ENCODE results near the gene RPS25.
"Not testable (repeated sequence)": the region's sequence is repeated elsewhere in the genome, so short reads cannot be mapped to it uniquely, and the experiment has no call there.

The RPS25 gene

DNA sequence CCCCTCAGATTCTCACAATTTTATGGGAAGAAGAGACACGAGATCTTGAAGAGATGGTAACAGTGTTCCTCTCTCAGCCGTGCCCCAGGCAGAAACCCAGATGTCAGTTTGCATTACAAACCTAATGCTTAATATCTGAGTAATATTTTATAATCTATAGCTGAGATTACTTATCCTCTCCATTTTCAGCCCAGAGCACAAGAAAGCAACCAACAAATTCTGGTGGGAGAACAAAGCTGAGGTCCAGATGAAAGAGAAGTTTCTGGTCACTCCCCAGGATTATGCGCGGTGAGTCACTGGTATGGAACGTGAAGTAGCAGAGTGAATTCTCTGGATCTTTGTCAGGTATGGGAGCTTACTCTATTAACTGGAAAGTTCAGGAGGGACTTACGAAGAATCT is 19.3 kb downstream of the RPS25 start:
- DNase-seq (ENCODE audit: low read depth, low spot score) = no peak
- TF ChIP-seq, protein P1, sequence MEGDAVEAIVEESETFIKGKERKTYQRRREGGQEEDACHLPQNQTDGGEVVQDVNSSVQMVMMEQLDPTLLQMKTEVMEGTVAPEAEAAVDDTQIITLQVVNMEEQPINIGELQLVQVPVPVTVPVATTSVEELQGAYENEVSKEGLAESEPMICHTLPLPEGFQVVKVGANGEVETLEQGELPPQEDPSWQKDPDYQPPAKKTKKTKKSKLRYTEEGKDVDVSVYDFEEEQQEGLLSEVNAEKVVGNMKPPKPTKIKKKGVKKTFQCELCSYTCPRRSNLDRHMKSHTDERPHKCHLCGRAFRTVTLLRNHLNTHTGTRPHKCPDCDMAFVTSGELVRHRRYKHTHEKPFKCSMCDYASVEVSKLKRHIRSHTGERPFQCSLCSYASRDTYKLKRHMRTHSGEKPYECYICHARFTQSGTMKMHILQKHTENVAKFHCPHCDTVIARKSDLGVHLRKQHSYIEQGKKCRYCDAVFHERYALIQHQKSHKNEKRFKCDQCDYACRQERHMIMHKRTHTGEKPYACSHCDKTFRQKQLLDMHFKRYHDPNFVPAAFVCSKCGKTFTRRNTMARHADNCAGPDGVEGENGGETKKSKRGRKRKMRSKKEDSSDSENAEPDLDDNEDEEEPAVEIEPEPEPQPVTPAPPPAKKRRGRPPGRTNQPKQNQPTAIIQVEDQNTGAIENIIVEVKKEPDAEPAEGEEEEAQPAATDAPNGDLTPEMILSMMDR (IDR thresholded peaks at IDR 0.05; ENCODE audit: insufficient read depth, low read length, missing control alignments) = no peak
- H3K4me3 ChIP-seq (ENCODE audit: low read depth, low read length) = peak overlapping the region; percentile 67
- POLR2A ChIA-PET = interaction anchor here (0.6 to 0.8 kb wide), 2 partner anchors 12 to 20 kb away, joined by 3 read pairs; partner anchors contain the start of gene TRAPPC4
- CTCF ChIA-PET = interaction anchor here (1.1 to 3.5 kb wide), 5 partner anchors 9 to 310 kb away, joined by 3 to 11 read pairs (median 5); no protein-coding TSS in a partner anchor

DNA sequence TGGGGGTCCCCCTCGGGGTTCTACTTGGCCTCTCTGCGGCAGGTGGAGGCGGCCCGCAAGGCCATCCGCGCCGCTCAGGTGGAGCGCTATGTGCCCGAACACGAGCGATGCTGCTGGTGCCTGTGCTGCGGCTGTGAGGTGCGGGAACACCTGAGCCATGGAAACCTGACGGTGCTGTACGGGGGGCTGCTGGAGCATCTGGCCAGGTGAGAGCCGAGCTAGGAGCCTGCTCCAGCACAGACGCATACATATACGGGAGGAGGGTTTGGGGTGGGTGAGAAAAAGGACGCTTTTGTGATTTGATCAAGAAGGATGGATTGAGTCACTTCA is 19.8 kb downstream of the RPS25 start:
- TF ChIP-seq, protein P1 (IDR thresholded peaks at IDR 0.05; ENCODE audit: insufficient read depth, low read length, missing control alignments) = no peak
- DNase-seq (ENCODE audit: low read depth, low spot score) = no peak
- CTCF ChIA-PET = interaction anchor here (1.1 to 3.5 kb wide), 5 partner anchors 9 to 309 kb away, joined by 3 to 11 read pairs (median 5); no protein-coding TSS in a partner anchor
- H3K4me3 ChIP-seq (ENCODE audit: low read depth, low read length) = peak overlapping the region; percentile 67
- POLR2A ChIA-PET = interaction anchor here (0.8 to 1.6 kb wide), 3 partner anchors 13 to 73 kb away, joined by 3 read pairs; partner anchors contain the start of gene BCL9L

DNA sequence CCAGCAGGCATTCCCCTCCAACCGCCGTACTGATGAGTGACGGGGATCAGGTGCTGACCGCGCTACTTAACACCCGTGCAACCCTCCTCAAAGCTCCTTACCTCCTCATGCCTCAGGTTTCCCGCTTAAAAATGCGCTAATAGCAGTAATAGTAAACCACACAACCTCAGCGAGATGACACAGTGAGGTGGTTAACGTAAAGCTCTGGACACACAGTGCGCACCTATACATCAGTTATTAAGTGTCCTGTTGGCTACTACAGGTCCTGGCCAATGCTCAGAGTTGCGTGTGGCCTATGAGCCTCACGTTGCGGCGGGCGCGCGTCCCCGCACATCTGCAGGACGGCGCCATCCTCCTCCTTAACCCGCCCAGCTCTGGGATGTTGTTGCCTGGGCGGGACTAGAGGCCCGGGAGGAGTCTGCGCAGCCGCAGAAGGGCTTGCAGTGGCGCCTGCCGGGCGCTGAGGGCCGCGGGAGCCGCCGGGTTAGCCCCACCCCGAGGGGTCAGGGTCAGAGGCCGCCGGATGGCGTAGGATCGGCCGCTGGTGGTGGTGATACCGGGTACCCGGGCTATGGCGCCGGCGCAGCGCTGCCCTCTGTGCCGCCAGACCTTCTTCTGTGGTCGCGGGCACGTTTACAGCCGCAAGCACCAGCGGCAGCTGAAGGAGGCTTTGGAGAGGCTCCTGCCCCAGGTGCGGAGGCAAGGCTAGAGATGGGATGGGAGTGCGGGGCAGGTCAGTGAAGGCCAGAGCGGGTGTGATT is 20.3 kb downstream of the RPS25 start, which contains the start of gene CENATAC:
CENATAC (plus strand) TSS at position 512 of the 761 bp plus-strand sequence; CDS start at position 572, 60 bp downstream.
- no peak for DNase-seq (ENCODE audit: low read depth, low spot score)
- H3K4me3 ChIP-seq (ENCODE audit: low read depth, low read length) = peak within 1 kb of the TSS; percentile 67
- ChIA-PET POLR2A (interaction anchor here (0.9 to 1.6 kb wide), 3 partner anchors 18 to 75 kb away, joined by 3 read pairs; partner anchors contain the start of gene BCL9L), CTCF (interaction anchor here (0.7 to 3.5 kb wide), 10 partner anchors 10 to 309 kb away, joined by 3 to 11 read pairs (median 4); no protein-coding TSS in a partner anchor)
- TF ChIP-seq, protein P1 (IDR thresholded peaks at IDR 0.05; ENCODE audit: insufficient read depth, low read length, missing control alignments) = no peak

DNA sequence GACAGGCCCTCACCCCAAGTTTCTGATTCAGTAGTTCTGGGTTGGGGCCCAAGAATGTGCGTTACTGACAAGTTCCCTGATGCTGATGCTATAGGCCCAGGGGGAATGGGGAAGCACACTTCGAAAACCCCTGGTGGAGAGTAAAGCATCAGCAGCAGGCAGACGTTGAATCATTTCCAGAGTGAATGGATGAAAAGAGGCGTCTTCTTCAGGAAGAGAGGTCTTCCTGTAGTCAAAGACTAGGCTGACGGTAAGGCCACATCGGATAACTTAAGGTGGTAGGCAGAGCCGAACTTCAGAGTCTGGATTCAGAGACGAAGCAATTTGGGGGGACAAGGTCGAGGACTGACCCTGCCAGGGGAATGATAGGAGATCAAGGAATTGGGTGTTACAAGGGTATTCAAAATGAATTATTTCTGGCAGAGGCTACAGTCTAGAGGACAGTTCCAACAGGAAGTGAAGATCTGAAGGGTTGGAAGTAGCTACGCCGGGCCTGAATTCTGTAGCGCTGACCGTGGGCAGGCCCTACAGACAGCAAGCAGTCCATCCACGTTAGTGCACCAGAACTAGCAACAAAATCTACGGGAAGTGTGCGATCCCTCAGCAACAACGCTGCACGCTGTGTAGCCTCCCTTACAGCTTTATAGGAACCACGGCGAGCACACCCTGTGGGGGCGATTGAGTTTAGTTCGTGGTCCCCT is 21.1 kb downstream of the RPS25 start:
- POLR2A ChIA-PET = interaction anchor here (1.2 to 1.6 kb wide), 2 partner anchors 71 to 74 kb away, joined by 3 read pairs; partner anchors contain the start of gene BCL9L
- H3K4me3 ChIP-seq (ENCODE audit: low read depth, low read length) = peak overlapping the region; percentile 67
- no peak for DNase-seq (ENCODE audit: low read depth, low spot score)
- CTCF ChIA-PET = interaction anchor here (0.7 to 3.5 kb wide), 10 partner anchors 11 to 308 kb away, joined by 3 to 11 read pairs (median 4); no protein-coding TSS in a partner anchor
- TF ChIP-seq, protein P1 (IDR thresholded peaks at IDR 0.05; ENCODE audit: insufficient read depth, low read length, missing control alignments) = no peak

DNA sequence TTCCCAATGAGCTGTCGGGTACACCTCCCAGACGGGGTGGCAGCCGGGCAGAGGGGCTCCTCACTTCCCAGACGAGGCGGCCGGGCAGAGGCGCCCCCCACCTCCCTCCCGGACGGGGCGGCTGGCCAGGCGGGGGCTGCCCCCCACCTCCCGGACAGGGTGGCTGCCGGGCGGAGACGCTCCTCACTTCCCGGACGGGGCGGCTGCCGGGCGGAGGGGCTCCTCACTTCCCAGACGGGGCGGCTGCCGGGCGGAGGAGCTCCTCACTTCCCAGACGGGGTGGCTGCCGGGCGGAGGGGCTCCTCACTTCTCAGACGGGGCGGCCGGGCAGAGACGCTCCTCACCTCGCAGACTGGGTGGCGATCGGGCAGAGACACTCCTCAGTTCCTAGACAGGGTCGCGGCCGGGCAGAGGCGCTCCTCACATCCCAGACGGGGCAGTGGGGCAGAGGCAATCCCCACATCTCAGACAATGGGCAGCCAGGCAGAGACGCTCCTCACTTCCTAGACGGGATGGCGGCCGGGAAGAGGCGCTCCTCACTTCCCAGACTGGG is 26.6 kb downstream of the RPS25 start:
- DNase-seq (ENCODE audit: low read depth, low spot score); CTCF ChIA-PET; POLR2A ChIA-PET; H3K4me3 ChIP-seq (ENCODE audit: low read depth, low read length): not testable (repeated sequence)

DNA sequence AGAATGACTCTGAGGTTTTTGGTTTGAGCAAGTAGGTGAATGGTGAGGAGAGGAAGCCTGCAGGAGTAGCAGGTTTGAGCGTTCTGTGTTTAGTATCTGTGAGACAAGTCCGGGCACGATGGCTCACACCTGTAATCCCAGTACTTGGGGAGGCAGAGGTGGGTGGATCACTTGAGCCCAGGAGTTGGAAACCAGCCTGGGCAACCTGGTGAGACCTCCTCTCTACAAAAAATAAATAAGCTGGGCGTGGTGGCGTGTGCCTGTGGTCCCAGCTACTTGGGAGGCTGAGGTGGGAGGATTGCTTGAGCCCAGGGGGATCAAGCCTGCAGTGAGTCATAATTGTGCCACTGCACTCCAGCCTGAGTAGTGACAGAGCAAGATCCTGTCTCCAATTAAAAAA is 29.9 kb downstream of the RPS25 start:
- POLR2A ChIA-PET = no interaction called here
- CTCF ChIA-PET = interaction anchor here (1.5 kb wide), 1 partner anchor 298 kb away, joined by 5 read pairs; no protein-coding TSS in a partner anchor
- H3K4me3 ChIP-seq (ENCODE audit: low read depth, low read length) = no peak overlapping the region
- TF ChIP-seq, protein P1 (IDR thresholded peaks at IDR 0.05; ENCODE audit: insufficient read depth, low read length, missing control alignments) = no peak
- no peak for DNase-seq (ENCODE audit: low read depth, low spot score)

Data from AG04449 (cell line).